K562 (cell line): ENCODE results near the gene RC3H2. TPM values are rescaled to one million over a fixed set of nuclear protein-coding genes. Genes with fewer than 3 reads are reported as not detected.

Source experiments
- ATAC-seq: fragments of 200-7000 bp; cut with Tn5 transposase; 3 replicates; pipeline ENCODE4 v1.9.1; 2020; ENCODE audit warnings: moderate library complexity
- BruUV-seq: library from RNA; stranded (reverse); fragments of 400-500 nt; replicated peaks from 2 replicates; lab custom pipeline; 2021; lab: Mats Ljungman, UMichigan
- CTCF ChIA-PET: fragments of 300-600 bp; formaldehyde crosslinking; extraction: SDS; loops from one replicate; lab custom pipeline; 2021; ENCODE audit warnings: low intra/inter-chr PET ratio; lab: Yijun Ruan, JAX
- POLR2A ChIA-PET: fragments of 300-600, 350-650 bp; sonication (Branson Sonifier 250); formaldehyde crosslinking; extraction: SDS; loops from one replicate; lab custom pipeline; 2021; ENCODE audit warnings: antibody characterized with exemption, inconsistent platforms; lab: Yijun Ruan, JAX
- DNase-seq, 4 experiments: peaks; one replicate each; pipeline versions ENCODE4 v3.0.0 to v3.0.0-alpha.2; 2011 to 2018; ENCODE audit warnings: low spot score in 3 of 4, mixed read lengths in 3 of 4; ENCODE audit errors: extremely low read depth in 1 of 4
- FAIRE-seq: peaks from 2 replicates; lab custom pipeline; 2011; peaks lifted over from hg19 to GRCh38; lab: Jason Lieb, UNC
- H2AFZ ChIP-seq: 2 replicates; pipeline ENCODE4 v1.6.0; 2011; ENCODE audit warnings: low read depth, low read length, control low read depth, inconsistent platforms
- H3K27ac ChIP-seq: fragments of 200-600 bp; 3 replicates; pipeline ENCODE4 v1.8.0; 2011; ENCODE audit warnings: low read depth, mild to moderate bottlenecking, control low read depth, inconsistent platforms, low read length, moderate library complexity, mixed read lengths; ENCODE audit errors: extremely low read depth
- H3K27me3 ChIP-seq, 2 experiments: fragments of 300-600 bp in 1 of 2; 2 replicates in 1 of 2; 3 replicates in 1 of 2; pipeline versions ENCODE4 v1.6.0 to v1.8.0; 2011; ENCODE audit warnings: inconsistent platforms in 2 of 2, low read length in 2 of 2, mild to moderate bottlenecking in 1 of 2, mixed read lengths in 1 of 2, moderate library complexity in 1 of 2; ENCODE audit not compliant: control insufficient read depth in 2 of 2, insufficient read depth in 2 of 2
- H3K36me3 ChIP-seq: fragments of 300-600 bp; 3 replicates; pipeline ENCODE4 v1.8.0; 2011; ENCODE audit warnings: mild to moderate bottlenecking, low read length, inconsistent platforms; ENCODE audit not compliant: control insufficient read depth, insufficient read depth
- H3K4me1 ChIP-seq, 2 experiments: fragments of 200-600 bp in 1 of 2; replicated peaks in 1 of 2; 2 replicates in 1 of 2; 3 replicates in 1 of 2; pipeline versions ENCODE4 v1.5.1 to v1.8.0; 2011; ENCODE audit warnings: inconsistent platforms in 2 of 2, low read length in 2 of 2, mild to moderate bottlenecking in 1 of 2, mixed read lengths in 1 of 2, moderate library complexity in 1 of 2; ENCODE audit not compliant: control insufficient read depth in 2 of 2, insufficient read depth in 2 of 2
- H3K4me2 ChIP-seq: 2 replicates; pipeline ENCODE4 v1.6.1; 2011; ENCODE audit warnings: low read length, control low read depth, inconsistent platforms, mixed read lengths; ENCODE audit not compliant: insufficient read depth
- H3K4me3 ChIP-seq: fragments of 200-600 bp; sonication (generic), shearing (Covaris generic); 2 replicates; pipeline ENCODE4 v1.5.1; 2016; ENCODE audit warnings: control low read depth, inconsistent platforms
- H3K79me2 ChIP-seq: fragments of 200-600 bp; 3 replicates; pipeline ENCODE4 v1.8.0; 2011; ENCODE audit warnings: low read length, inconsistent platforms; ENCODE audit not compliant: control insufficient read depth, insufficient read depth
- H3K9ac ChIP-seq, 2 experiments: 2 replicates each; pipeline versions ENCODE4 v1.6.0 to v1.6.1; 2011; ENCODE audit warnings: low read depth in 2 of 2, low read length in 2 of 2, control low read depth in 1 of 2, inconsistent platforms in 1 of 2, mild to moderate bottlenecking in 1 of 2, mixed read lengths in 1 of 2; ENCODE audit not compliant: insufficient read depth in 1 of 2
- H3K9me1 ChIP-seq: one replicate; pipeline ENCODE4 v1.6.0; 2011; ENCODE audit warnings: inconsistent platforms, mild to moderate bottlenecking, low read length, moderate library complexity; ENCODE audit not compliant: control insufficient read depth, insufficient read depth
- H3K9me3 ChIP-seq: replicated peaks from 2 replicates; pipeline ENCODE4 v1.5.1; 2011; ENCODE audit warnings: low read depth, low read length, inconsistent platforms; ENCODE audit not compliant: control insufficient read depth, insufficient read depth
- H4K20me1 ChIP-seq: replicated peaks from 2 replicates; pipeline ENCODE4 v1.6.1; 2011; ENCODE audit warnings: low read length, inconsistent platforms, mixed read lengths; ENCODE audit not compliant: control insufficient read depth, insufficient read depth
- BACH1 ChIP-seq: fragments of 200-800 bp; sonication (Bioruptor generic); IDR thresholded peaks from 2 replicates; pipeline ENCODE4 v1.6.1; 2016; ENCODE audit warnings: missing genetic modification characterization, missing compliant biosample characterization
- CREBBP ChIP-seq: IDR thresholded peaks from one replicate; pipeline ENCODE4 v1.6.1; 2012; ENCODE audit warnings: low read depth, mild to moderate bottlenecking, control low read depth, inconsistent platforms, low read length
- FOXM1 ChIP-seq, 2 experiments: fragments of 450-650 bp in 1 of 2; sonication (generic) in 1 of 2; formaldehyde crosslinking in 1 of 2; IDR thresholded peaks; 2 replicates each; pipeline versions ENCODE4 v1.6.1 to v1.9.0; 2017 to 2022; ENCODE audit warnings: low read depth in 2 of 2, mild to moderate bottlenecking in 2 of 2, missing genetic modification reagents in 1 of 2, moderate library complexity in 1 of 2
- GTF3C2 ChIP-seq: IDR thresholded peaks from 3 replicates; pipeline ENCODE4 v1.6.1; 2011; ENCODE audit warnings: borderline replicate concordance, mild to moderate bottlenecking, moderate library complexity; ENCODE audit not compliant: insufficient read length; ENCODE audit errors: extremely low read depth
- PCBP1 ChIP-seq: fragments of 200-400 bp; formaldehyde crosslinking; IDR thresholded peaks from 2 replicates; pipeline ENCODE4 v1.6.1; 2018; ENCODE audit warnings: mild to moderate bottlenecking, low read depth, low read length; ENCODE audit not compliant: poor library complexity, severe bottlenecking
- SAFB ChIP-seq: fragments of 200-400 bp; formaldehyde crosslinking; IDR thresholded peaks from 2 replicates; pipeline ENCODE4 v1.6.1; 2017; ENCODE audit warnings: low read depth, low read length, borderline replicate concordance
- SIRT6 ChIP-seq: IDR thresholded peaks from one replicate; pipeline ENCODE4 v1.6.1; 2012; ENCODE audit warnings: low read depth, mild to moderate bottlenecking, control low read depth, inconsistent platforms, low read length, moderate library complexity
- U2AF1 ChIP-seq: fragments of 200-400 bp; formaldehyde crosslinking; optimal IDR thresholded peaks from 2 replicates; pipeline ENCODE3; 2017; ENCODE audit warnings: mild to moderate bottlenecking, low read depth, low read length, moderate library complexity
- ZNF507 ChIP-seq: conservative IDR thresholded peaks from 2 replicates; pipeline ENCODE4 v1.6.1; 2017; ENCODE audit warnings: missing genetic modification characterization, missing compliant biosample characterization
- WGBS: fragments of 100-300 bp; shearing (Covaris generic); methylation state at CpG from one replicate; pipeline ENCODE4 v1.1.6; 2016; ENCODE audit warnings: low coverage, mixed read lengths; ENCODE audit not compliant: insufficient coverage; ENCODE audit errors: missing lambda C conversion rate; 5-methylcytosine and 5-hydroxymethylcytosine counted together
- in situ Hi-C: fragments of 300-500 bp; cut with MboI; formaldehyde crosslinking; loops from 4 replicates; pipeline ENCODE4 v1.15.0; 2018; ENCODE audit warnings: inconsistent platforms, mixed read lengths
- intact Hi-C: fragments of 100-400 bp; cut with micrococcal nuclease; formaldehyde crosslinking; loops from 2 replicates; pipeline ENCODE4 v1.14.2; 2022
- polyA plus RNA-seq, 8 experiments: library from polyadenylated mRNA; depleted of rRNA in 4 of 8; stranded (reverse) in 5 of 8; unstranded in 3 of 8; fragments of >200 nt; fragmentation: Nextera tagmentation in 2 of 8; fragmentation: Illumina TruSeq in 1 of 8; extraction: Ambion mirVana in 2 of 8; extraction: Trizol in 1 of 8; gene quantifications; 2 replicates each; pipeline versions ENCODE4 v1.2.1 to v1.2.3, GENCODE V29; 2011 to 2014; ENCODE audit warnings: inconsistent platforms in 1 of 8, missing spikeins in 1 of 8
- total RNA-seq, 7 experiments: library from RNA; depleted of rRNA in 6 of 7; stranded (reverse); fragments of >200 nt in 6 of 7; fragmentation: Illumina TruSeq in 2 of 7; extraction: Trizol in 2 of 7; gene quantifications; 2 replicates each; pipeline versions ENCODE4 v1.2.1 to v1.2.3, GENCODE V29; 2011 to 2021; ENCODE audit warnings: low replicate concordance in 1 of 7

The RC3H2 gene
- total and polyA plus RNA-seq, 9 of the 15 experiments (the other 6 are each of a cell fraction or from before 2014, with no cell fraction given), result 5.6 to 35.4 (median 18.6) TPM

- Histone ChIP-seq H3K27ac (no peak overlapping the region), H3K4me1 (no peaks in the 10 kb centered on the region; a peak in 1 of 5 replicates), H2AFZ (no peak overlapping the region), H3K9me3 (no peaks in the 10 kb centered on the region), H4K20me1 (no peaks in the 10 kb centered on the region), H3K79me2 (no peaks in the 10 kb centered on the region), H3K9me1 (no peaks in the 10 kb centered on the region), H3K9ac (no peak overlapping the region), H3K4me3 (no peak overlapping the region), H3K4me2 (no peak overlapping the region), H3K36me3 (no peaks in the 10 kb centered on the region), H3K27me3 (peaks cover 3 to 19% of the 10 kb centered on the region in 2 experiments; a peak in 4 of 5 replicates)
- FAIRE-seq, result no peak
- ATAC-seq, result no peak
- no TSS peak for BruUV-seq
- no peak for DNase-seq
- WGBS, result 6% methylated on average over 3 of the region's 3 CpGs
- TF ChIP-seq ZNF507 (tag), result no peak
- TF ChIP-seq SAFB, result no peak
- no peak for TF ChIP-seq SIRT6
- TF ChIP-seq PCBP1, result no peak
- CTCF ChIA-PET, result no interaction called here
- intact Hi-C loops (no loop called here), in situ Hi-C loops (loop anchor here (5.0 kb wide), 1 partner anchor 446 kb away; no protein-coding TSS in a partner anchor)
- POLR2A ChIA-PET, result interaction anchor here (0.7 kb wide), 1 partner anchor 200 kb away, joined by 3 read pairs; no protein-coding TSS in a partner anchor
Measured at GRCh38 chr9:122808141-122808540, 97.0 kb downstream of the RC3H2 start.

GRCh38 chr9:122807271-122807900, 97.8 kb downstream of the RC3H2 start:
- intact Hi-C loops, result no loop called here
- DNase-seq (no peak), ATAC-seq (no peak), FAIRE-seq (no peak)
- TF ChIP-seq FOXM1 (IDR thresholded peaks at IDR 0.05; ENCODE audit: low read depth) (no peak), FOXM1 (CRISPR knock-in tag; IDR thresholded peaks at IDR 0.05; ENCODE audit: low read depth) (no peak), GTF3C2 (no peak), BACH1 (no peak), U2AF1 (no peak), CREBBP (no peak)
- Histone ChIP-seq H3K36me3 (no peaks in the 10 kb centered on the region), H3K4me2 (no peak overlapping the region), H3K4me1 (no peaks in the 10 kb centered on the region; a peak in 1 of 5 replicates), H4K20me1 (no peaks in the 10 kb centered on the region), H3K9me3 (no peaks in the 10 kb centered on the region), H3K27me3 (peaks cover 5 to 25% of the 10 kb centered on the region in 2 experiments; a peak in 4 of 5 replicates), H3K9me1 (no peaks in the 10 kb centered on the region), H3K9ac (no peak overlapping the region), H2AFZ (no peak overlapping the region), H3K79me2 (no peaks in the 10 kb centered on the region), H3K4me3 (no peak overlapping the region), H3K27ac (no peak overlapping the region)
- ChIA-PET CTCF (no interaction called here), POLR2A (no interaction called here)
- WGBS, result 8% methylated on average over 1 of the region's 1 CpG
- BruUV-seq, result no TSS peak
- in situ Hi-C loops, result loop anchor here (5.0 kb wide), 1 partner anchor 445 kb away; no protein-coding TSS in a partner anchor
